Measurements from ENCODE around the gene SLC50A1.
"Not testable (repeated sequence)": the region's sequence is repeated elsewhere in the genome, so short reads cannot be mapped to it uniquely, and the experiment has no call there.

SLC50A1 gene

GRCh38 chr1:155134880-155135414 lies 705 bp upstream of the SLC50A1 start:
- DNase-seq (ENCODE audit: low spot score), result peak; percentile 83

GRCh38 chr1:155136748-155137147 lies 1.1 kb downstream of the SLC50A1 start:
- no peak for DNase-seq (ENCODE audit: low spot score)

GRCh38 chr1:155137154-155137949 lies 1.7 kb downstream of the SLC50A1 start:
- DNase-seq (ENCODE audit: low spot score), result no peak

- peak; percentile 93 for DNase-seq (ENCODE audit: low spot score)
These were observed 4.4 kb downstream of the SLC50A1 start, which contains the start of gene DPM3 for GRCh38 chr1:155139895-155140629. Gene DPM3, minus strand, starts transcription at chr1:155140531. Its CDS starts 291 bp downstream, at chr1:155140240.

GRCh38 chr1:155140630-155140953 lies 4.9 kb downstream of the SLC50A1 start:
- no peak for DNase-seq (ENCODE audit: low spot score)

- no peak for DNase-seq (ENCODE audit: low spot score)
These were observed 6.1 kb downstream of the SLC50A1 start for GRCh38 chr1:155141749-155142148.

GRCh38 chr1:155145491-155145890 lies 9.8 kb downstream of the SLC50A1 start:
- no peak for DNase-seq (ENCODE audit: low spot score)

GRCh38 chr1:155155996-155156643 lies 20.5 kb downstream of the SLC50A1 start:
- not testable (repeated sequence) for DNase-seq (ENCODE audit: low spot score)

- no peak for DNase-seq (ENCODE audit: low spot score)
These were observed 23.3 kb downstream of the SLC50A1 start for GRCh38 chr1:155158991-155159390.

- DNase-seq (ENCODE audit: low spot score), result peak; percentile 36
These were observed 24.5 kb downstream of the SLC50A1 start for GRCh38 chr1:155160128-155160527.

GRCh38 chr1:155162631-155163030 lies 27.0 kb downstream of the SLC50A1 start:
- not testable (repeated sequence) for DNase-seq (ENCODE audit: low spot score)

GRCh38 chr1:155163785-155164184 lies 28.1 kb downstream of the SLC50A1 start:
- DNase-seq (ENCODE audit: low spot score), result not testable (repeated sequence)

- DNase-seq (ENCODE audit: low spot score), result peak; percentile 6
These were observed 29.0 kb downstream of the SLC50A1 start for GRCh38 chr1:155164625-155165024.

GRCh38 chr1:155166051-155166470 lies 30.4 kb downstream of the SLC50A1 start:
- DNase-seq (ENCODE audit: low spot score), result peak; percentile 64

- peak; percentile 71 for DNase-seq (ENCODE audit: low spot score)
These were observed 31.0 kb downstream of the SLC50A1 start for GRCh38 chr1:155166471-155167165.

- peak; percentile 85 for DNase-seq (ENCODE audit: low spot score)
These were observed 31.8 kb downstream of the SLC50A1 start for GRCh38 chr1:155167166-155168104.

- not testable (repeated sequence) for DNase-seq (ENCODE audit: low spot score)
These were observed 32.4 kb downstream of the SLC50A1 start for GRCh38 chr1:155168105-155168445.

GRCh38 chr1:155168456-155169210 lies 33.0 kb downstream of the SLC50A1 start:
- DNase-seq (ENCODE audit: low spot score), result peak; percentile 30

GRCh38 chr1:155169541-155169940 lies 33.9 kb downstream of the SLC50A1 start:
- DNase-seq (ENCODE audit: low spot score), result peak; percentile 12

Measured in left forelimb (tissue), 1 donor.